HG03159 (cell line): ENCODE data around the gene IZUMO1.
"Not testable (repeated sequence)": the region's sequence is repeated elsewhere in the genome, so short reads cannot be mapped to it uniquely, and the experiment has no call there.

Experiments
- ATAC-seq: cut with Tn5 transposase; IDR thresholded peaks from one replicate; pipeline ENCODE4 v1.9.1; 2021; ENCODE audit warnings: mild to moderate bottlenecking, moderate library complexity; ENCODE audit not compliant: unreplicated experiment

The IZUMO1 gene

GRCh38 chr19:48746738-48747575 lies at the start of gene IZUMO1:
Gene IZUMO1, minus strand, starts transcription at chr19:48746909. Its CDS starts 1,050 bp downstream, at chr19:48745859.
- ATAC-seq, result no peak

GRCh38 chr19:48795685-48796070 lies 49.0 kb upstream of the IZUMO1 start:
- ATAC-seq, result no peak

GRCh38 chr19:48795055-48795684 lies 48.5 kb upstream of the IZUMO1 start:
- ATAC-seq, result peak; percentile 84

- no peak for ATAC-seq
Measured at GRCh38 chr19:48794291-48794690, 47.6 kb upstream of the IZUMO1 start.

GRCh38 chr19:48793271-48793670 lies 46.6 kb upstream of the IZUMO1 start:
- ATAC-seq, result no peak

- not testable (repeated sequence) for ATAC-seq
Measured at GRCh38 chr19:48787331-48787730, 40.6 kb upstream of the IZUMO1 start.

- ATAC-seq, result not testable (repeated sequence)
Measured at GRCh38 chr19:48786422-48786821, 39.7 kb upstream of the IZUMO1 start.

- no peak for ATAC-seq
Measured at GRCh38 chr19:48784527-48784926, 37.8 kb upstream of the IZUMO1 start.

- no peak for ATAC-seq
Measured at GRCh38 chr19:48780631-48781391, 34.1 kb upstream of the IZUMO1 start.

- no peak for ATAC-seq
Measured at GRCh38 chr19:48779636-48780035, 32.9 kb upstream of the IZUMO1 start.

- no peak for ATAC-seq
Measured at GRCh38 chr19:48777720-48778119, 31.0 kb upstream of the IZUMO1 start.

- ATAC-seq, result no peak
Measured at GRCh38 chr19:48777139-48777538, 30.4 kb upstream of the IZUMO1 start.

- ATAC-seq, result no peak
Measured at GRCh38 chr19:48772503-48772953, 25.8 kb upstream of the IZUMO1 start.

- ATAC-seq, result no peak
Measured at GRCh38 chr19:48770734-48771472, 24.2 kb upstream of the IZUMO1 start.

GRCh38 chr19:48770266-48770665 lies 23.6 kb upstream of the IZUMO1 start:
- no peak for ATAC-seq

GRCh38 chr19:48768994-48769713 lies 22.4 kb upstream of the IZUMO1 start:
- no peak for ATAC-seq

GRCh38 chr19:48768171-48768753 lies 21.6 kb upstream of the IZUMO1 start:
- ATAC-seq, result not testable (repeated sequence)

GRCh38 chr19:48765816-48766215 lies 19.1 kb upstream of the IZUMO1 start:
- not testable (repeated sequence) for ATAC-seq

- no peak for ATAC-seq
Measured at GRCh38 chr19:48760504-48761205, 13.9 kb upstream of the IZUMO1 start.
